Skeletal muscle tissue (tissue), 4 donors: ENCODE measurements around the gene NEDD4L. TPM values are rescaled to one million over a fixed set of nuclear protein-coding genes. Genes with fewer than 3 reads are reported as not detected.

Source experiments
- H3K27ac ChIP-seq: one replicate; pipeline ENCODE4 v1.7.0; 2013; ENCODE audit warnings: mild to moderate bottlenecking, low read depth, low read length, inconsistent platforms
- H3K27me3 ChIP-seq, 3 donors: one replicate each; pipeline ENCODE4 v1.7.0; 2013; ENCODE audit warnings: low read length in 3 of 3; ENCODE audit not compliant: control insufficient read depth in 3 of 3, insufficient read depth in 3 of 3
- H3K36me3 ChIP-seq, 3 donors: one replicate each; pipeline ENCODE4 v1.7.0; 2013; ENCODE audit warnings: low read length in 3 of 3; ENCODE audit not compliant: control insufficient read depth in 3 of 3, insufficient read depth in 3 of 3
- H3K4me1 ChIP-seq, 3 donors: one replicate each; pipeline ENCODE4 v1.7.0; 2013; ENCODE audit warnings: low read length in 3 of 3, mild to moderate bottlenecking in 3 of 3; ENCODE audit not compliant: control insufficient read depth in 3 of 3, insufficient read depth in 3 of 3
- H3K4me3 ChIP-seq, 3 donors: one replicate each; pipeline ENCODE4 v1.7.0; 2013; ENCODE audit warnings: low read length in 3 of 3
- H3K9ac ChIP-seq, 3 donors: one replicate each; pipeline ENCODE4 v1.7.0; 2013; ENCODE audit warnings: low read length in 3 of 3, mild to moderate bottlenecking in 3 of 3, moderate library complexity in 2 of 3, low read depth in 1 of 3
- H3K9me3 ChIP-seq, 3 donors: one replicate each; pipeline ENCODE4 v1.7.0; 2013; ENCODE audit warnings: low read length in 3 of 3; ENCODE audit not compliant: control insufficient read depth in 3 of 3
- total RNA-seq: library from RNA; depleted of rRNA; stranded (reverse); fragments of >200 nt; gene quantifications from one replicate; pipeline ENCODE4 v1.2.3, GENCODE V29; 2014
- donor health status: Osteomylitis.

Gene NEDD4L
- total RNA-seq, 1 donor from 2014 or later, result 34.4 TPM

DNA sequence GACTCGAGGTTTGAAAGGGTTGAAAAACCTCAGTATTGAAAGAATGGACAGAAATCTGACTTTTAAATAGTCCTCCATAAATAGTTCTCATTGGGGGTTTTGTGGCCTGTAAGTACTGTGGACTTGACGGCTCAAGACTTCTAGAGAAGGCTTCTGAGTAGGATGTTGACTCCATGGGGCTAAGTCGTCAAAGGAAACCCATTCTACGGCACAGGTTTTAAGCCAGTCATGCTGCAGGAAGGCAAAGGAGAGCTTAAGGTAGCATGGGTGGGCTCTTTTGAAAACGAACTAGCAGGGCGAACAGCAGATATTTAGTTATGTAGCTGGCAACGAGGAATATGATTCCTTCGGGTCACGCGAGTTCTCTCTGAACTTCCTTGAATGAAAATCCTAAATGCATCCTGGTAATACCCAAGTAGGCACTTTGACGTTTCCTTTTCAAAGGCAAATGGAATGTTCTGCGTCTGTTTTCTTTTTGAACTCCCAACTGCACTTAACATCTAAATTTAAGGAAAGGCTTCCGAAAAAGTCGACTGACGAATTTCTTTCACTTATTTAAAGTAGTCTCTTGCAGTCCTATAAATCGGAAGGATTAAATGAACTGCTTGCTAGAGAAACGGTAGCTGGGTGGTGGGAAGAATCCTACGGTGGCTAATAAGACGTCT, 1.1 kb upstream of the NEDD4L start:
- H3K36me3 ChIP-seq, result no peaks in the 10 kb centered on the region
- peaks cover 9 to 15% (median 11%) of the 10 kb centered on the region in 3 donors for H3K4me1 ChIP-seq
- H3K9me3 ChIP-seq, result no peaks in the 10 kb centered on the region
- no peak overlapping the region for H3K27ac ChIP-seq
- H3K9ac ChIP-seq, result peak overlapping the region in 2 of 3 donors; percentile 22 to 66
- H3K4me3 ChIP-seq, result peak overlapping the region; percentile 65 to 76 (median 75)
- no peaks in the 10 kb centered on the region for H3K27me3 ChIP-seq

DNA sequence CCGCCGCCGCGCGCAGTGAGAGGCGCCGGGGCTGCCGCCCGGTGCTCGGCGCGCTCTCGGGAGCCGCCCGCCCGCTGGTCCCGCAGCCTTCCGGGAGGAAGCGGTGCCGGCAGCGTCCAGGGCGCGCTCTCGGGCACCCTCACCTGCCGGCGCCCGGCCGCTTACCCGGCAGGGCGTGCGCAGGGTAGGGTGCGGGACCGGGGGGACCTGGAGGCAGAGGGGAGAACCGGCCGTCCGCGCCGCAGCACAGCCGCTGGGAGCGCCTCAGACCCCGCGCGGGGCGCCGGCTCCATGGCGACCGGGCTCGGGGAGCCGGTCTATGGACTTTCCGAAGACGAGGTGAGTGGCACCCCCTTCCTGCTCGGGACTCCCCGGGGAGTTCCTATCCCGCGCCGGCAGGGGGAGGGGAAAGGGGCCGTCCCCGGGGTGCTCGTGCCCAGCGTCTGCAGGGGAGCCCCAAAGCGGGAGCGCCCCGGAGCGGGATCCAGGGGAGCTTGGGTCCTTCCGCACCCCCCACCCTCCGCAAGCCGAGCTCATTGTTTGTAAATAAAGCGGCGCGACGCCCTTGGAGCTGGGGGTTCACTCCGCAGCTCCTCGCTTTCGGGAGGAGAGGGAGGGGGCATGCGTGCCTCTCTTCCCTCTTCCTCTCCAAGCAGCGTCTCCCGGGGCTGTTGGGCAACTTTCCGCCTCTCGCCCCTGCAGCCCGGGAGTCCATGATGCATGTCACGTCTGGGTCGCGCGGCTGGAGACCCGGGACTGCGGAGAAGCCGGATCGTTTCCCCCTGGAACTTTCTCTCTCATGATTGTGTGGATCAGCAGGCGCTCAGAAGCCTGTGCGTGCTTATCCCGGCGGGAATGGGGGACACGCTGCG, 580 bp downstream of the NEDD4L start:
- H3K27ac ChIP-seq, result no peak overlapping the region
- peaks cover 9 to 15% (median 11%) of the 10 kb centered on the region in 3 donors for H3K4me1 ChIP-seq
- peak overlapping the region; percentile 48 to 71 (median 51) for H3K9ac ChIP-seq
- H3K27me3 ChIP-seq, result no peaks in the 10 kb centered on the region
- no peaks in the 10 kb centered on the region for H3K36me3 ChIP-seq
- H3K4me3 ChIP-seq, result peak overlapping the region; percentile 74 to 78 (median 76)
- no peaks in the 10 kb centered on the region for H3K9me3 ChIP-seq

- no peak overlapping the region for H3K27ac ChIP-seq
- H3K4me1 ChIP-seq, result peaks cover 9 to 15% (median 11%) of the 10 kb centered on the region in 3 donors
- H3K9ac ChIP-seq, result peak overlapping the region; percentile 48 to 71 (median 51)
- peak overlapping the region; percentile 74 to 78 (median 76) for H3K4me3 ChIP-seq
- H3K27me3 ChIP-seq, result no peaks in the 10 kb centered on the region
- H3K36me3 ChIP-seq, result no peaks in the 10 kb centered on the region
- H3K9me3 ChIP-seq, result no peaks in the 10 kb centered on the region
Observed at GRCh38 chr18:58045242-58046092, 1.4 kb downstream of the NEDD4L start.

GRCh38 chr18:58046093-58046793, 2.2 kb downstream of the NEDD4L start:
- Histone ChIP-seq H3K9me3 (no peaks in the 10 kb centered on the region), H3K27ac (no peak overlapping the region), H3K4me1 (peaks cover 9 to 15% (median 11%) of the 10 kb centered on the region in 3 donors), H3K36me3 (no peaks in the 10 kb centered on the region), H3K4me3 (peak overlapping the region in 1 of 3 donors; percentile 74), H3K9ac (no peak overlapping the region), H3K27me3 (no peaks in the 10 kb centered on the region)

DNA sequence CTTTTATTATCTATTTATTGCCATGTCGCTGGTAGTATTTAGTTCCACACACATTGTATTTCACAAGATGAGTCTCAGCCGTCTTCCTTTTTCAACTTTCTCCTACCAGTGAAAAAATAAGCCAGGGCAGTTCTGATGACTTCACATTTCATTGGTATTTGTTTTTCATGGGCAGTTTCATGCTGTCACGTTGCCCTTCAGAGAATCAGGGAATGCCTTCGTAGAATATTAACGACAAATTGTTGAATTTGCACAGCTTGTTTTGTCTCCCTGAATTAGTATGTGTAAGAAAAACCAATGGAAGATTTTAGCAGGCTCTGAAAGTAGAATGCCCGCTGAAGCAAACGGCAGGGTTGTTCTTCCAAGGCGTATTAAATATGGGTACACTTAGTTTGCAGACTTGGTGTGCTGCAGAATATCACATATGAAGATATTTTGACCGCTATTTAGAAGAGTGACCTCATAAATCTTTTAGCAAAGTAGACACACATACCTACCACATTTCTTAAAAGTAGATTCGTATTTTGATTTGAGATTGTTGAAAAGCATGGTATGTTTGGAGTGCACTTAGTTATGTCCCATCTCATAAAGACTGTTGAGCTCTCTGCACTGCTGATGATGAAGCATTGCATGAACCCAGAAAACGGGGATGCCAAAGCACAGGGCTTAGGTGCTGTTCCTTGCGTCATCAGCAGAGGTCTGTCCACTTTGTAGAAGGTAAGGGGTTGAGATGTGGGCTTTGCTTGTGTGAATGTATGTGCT, 2.9 kb downstream of the NEDD4L start:
- Histone ChIP-seq H3K27ac (no peak overlapping the region), H3K9me3 (no peaks in the 10 kb centered on the region), H3K4me3 (no peak overlapping the region), H3K9ac (no peak overlapping the region), H3K36me3 (no peaks in the 10 kb centered on the region), H3K4me1 (peaks cover 9 to 15% (median 11%) of the 10 kb centered on the region in 3 donors), H3K27me3 (no peaks in the 10 kb centered on the region)

DNA sequence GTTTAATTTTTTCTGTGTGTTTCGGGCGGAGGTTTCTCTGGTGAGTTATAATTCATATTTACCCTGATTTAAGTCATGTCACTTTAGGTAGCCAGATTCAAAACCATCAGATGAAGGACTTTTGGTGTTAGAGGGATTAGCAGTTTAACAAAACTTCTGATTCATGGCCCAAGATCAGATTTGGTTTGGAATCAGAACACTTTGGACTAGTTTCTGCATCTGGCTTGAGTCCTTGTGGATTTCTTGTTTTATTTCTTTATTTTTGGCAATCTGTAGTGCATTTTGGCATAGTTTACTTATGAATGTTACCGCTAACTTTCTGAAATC, 3.5 kb downstream of the NEDD4L start:
- Histone ChIP-seq H3K27ac (no peak overlapping the region), H3K4me3 (no peak overlapping the region), H3K36me3 (no peaks in the 10 kb centered on the region)

DNA sequence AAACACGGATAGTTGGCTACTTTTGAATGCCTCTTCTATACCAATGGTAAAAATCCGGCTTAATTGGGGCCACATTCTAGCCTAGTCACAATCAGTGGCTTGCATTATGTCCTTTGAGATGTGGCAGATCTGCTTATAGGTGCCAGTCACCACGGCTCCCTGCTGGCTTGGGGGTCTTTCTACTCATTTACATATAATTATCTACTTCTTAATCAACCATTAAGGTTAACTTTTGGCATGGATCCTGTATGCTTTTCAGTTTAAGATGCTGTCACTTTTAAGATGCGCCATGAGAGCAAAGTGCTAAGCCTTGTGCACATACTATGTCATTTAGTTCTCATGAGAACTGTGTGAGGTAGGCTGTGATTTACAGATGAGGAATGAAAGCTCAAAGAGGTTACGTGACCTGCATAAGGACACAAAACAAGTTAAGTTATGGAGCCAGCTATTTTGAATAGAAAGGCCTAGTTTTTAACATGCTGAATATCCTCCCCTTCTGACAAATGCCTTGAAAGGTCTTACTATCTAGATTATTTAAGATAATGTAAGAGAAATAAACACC, 4.1 kb downstream of the NEDD4L start:
- Histone ChIP-seq H3K9ac (no peak overlapping the region), H3K27me3 (no peaks in the 10 kb centered on the region), H3K4me1 (peaks cover 9 to 12% (median 11%) of the 10 kb centered on the region in 3 donors), H3K9me3 (no peaks in the 10 kb centered on the region), H3K36me3 (no peaks in the 10 kb centered on the region), H3K27ac (no peak overlapping the region), H3K4me3 (no peak overlapping the region)

More for the DNA sequence above, 3.5 kb downstream of the NEDD4L start:
- Histone ChIP-seq H3K9me3 (no peaks in the 10 kb centered on the region), H3K9ac (no peak overlapping the region), H3K4me1 (peaks cover 9 to 15% (median 11%) of the 10 kb centered on the region in 3 donors), H3K27me3 (no peaks in the 10 kb centered on the region)

GRCh38 chr18:58049000-58049688, 5.1 kb downstream of the NEDD4L start:
- H3K4me3 ChIP-seq, result no peak overlapping the region
- H3K36me3 ChIP-seq, result no peaks in the 10 kb centered on the region
- no peak overlapping the region for H3K9ac ChIP-seq
- H3K27me3 ChIP-seq, result no peaks in the 10 kb centered on the region
- peaks cover 9 to 12% (median 11%) of the 10 kb centered on the region in 3 donors for H3K4me1 ChIP-seq
- no peak overlapping the region for H3K27ac ChIP-seq
- H3K9me3 ChIP-seq, result no peaks in the 10 kb centered on the region
